GM12878 (cell line): ENCODE measurements around the gene KRTAP2-4. TPM values are rescaled to one million over a fixed set of nuclear protein-coding genes. Genes with fewer than 3 reads are reported as not detected.

Experiments used
- ATAC-seq: fragments of 200-7000 bp; cut with Tn5 transposase; 3 replicates; pipeline ENCODE4 v1.9.1; 2020; ENCODE audit warnings: mild to moderate bottlenecking, moderate library complexity
- BruUV-seq: library from RNA; stranded (reverse); fragments of 400-500 nt; replicated peaks from 2 replicates; lab custom pipeline; 2021; lab: Mats Ljungman, UMichigan
- CTCF ChIA-PET: fragments of 300-600 bp; sonication (Branson Sonifier 250); formaldehyde crosslinking; extraction: SDS; loops from one replicate; lab custom pipeline; 2021; ENCODE audit warnings: inconsistent platforms; lab: Yijun Ruan, JAX
- POLR2A ChIA-PET: fragments of 350-600 bp; formaldehyde crosslinking; extraction: SDS; loops from one replicate; lab custom pipeline; 2021; ENCODE audit warnings: inconsistent platforms; lab: Charles Lee
- RAD21 ChIA-PET: fragments of 300-600 bp; sonication (Branson Sonifier 250); formaldehyde crosslinking; loops from one replicate; lab custom pipeline; 2023; ENCODE audit warnings: antibody characterized with exemption; ENCODE audit not compliant: unreplicated experiment; lab: Charles Lee
- SMC1A ChIA-PET: fragments of 300-600 bp; sonication (Branson Sonifier 250); formaldehyde crosslinking; loops from one replicate; lab custom pipeline; 2023; ENCODE audit not compliant: unreplicated experiment, uncharacterized antibody; lab: Charles Lee
- DNase-seq: peaks from one replicate; pipeline ENCODE4 v3.0.0-alpha.2; 2011; ENCODE audit warnings: low read depth, low spot score
- FAIRE-seq: peaks from 3 replicates; lab custom pipeline; 2011; peaks lifted over from hg19 to GRCh38; lab: Jason Lieb, UNC
- H2AFZ ChIP-seq: 2 replicates; pipeline ENCODE4 v1.6.0; 2011; ENCODE audit warnings: low read depth, low read length, control low read depth; ENCODE audit not compliant: control insufficient read depth
- H3K27ac ChIP-seq: 2 replicates; pipeline ENCODE4 v1.5.1; 2011; ENCODE audit warnings: control low read depth; ENCODE audit not compliant: control insufficient read depth, insufficient read depth
- H3K27me3 ChIP-seq, 2 experiments: replicated peaks in 1 of 2; 2 replicates each; pipeline versions ENCODE4 v1.6.0 to v1.6.1; 2011; ENCODE audit warnings: low read length in 1 of 2; ENCODE audit not compliant: control insufficient read depth in 2 of 2, insufficient read depth in 2 of 2
- H3K36me3 ChIP-seq, 2 experiments: 2 replicates each; pipeline ENCODE4 v1.5.1; 2011; ENCODE audit warnings: low read length in 1 of 2; ENCODE audit not compliant: control insufficient read depth in 2 of 2, insufficient read depth in 2 of 2
- H3K4me1 ChIP-seq: 2 replicates; pipeline ENCODE4 v1.6.1; 2011; ENCODE audit warnings: mild to moderate bottlenecking, low read length, moderate library complexity, mixed read lengths; ENCODE audit not compliant: control insufficient read depth, insufficient read depth
- H3K4me2 ChIP-seq: 2 replicates; pipeline ENCODE4 v1.6.0; 2011; ENCODE audit warnings: control low read depth; ENCODE audit not compliant: control insufficient read depth, insufficient read depth
- H3K4me3 ChIP-seq: fragments of 200-600 bp; sonication (generic); 2 replicates; pipeline ENCODE4 v1.5.1; 2016
- H3K79me2 ChIP-seq: 2 replicates; pipeline ENCODE4 v1.6.0; 2011; ENCODE audit warnings: low read length; ENCODE audit not compliant: control insufficient read depth, insufficient read depth
- H3K9ac ChIP-seq: 2 replicates; pipeline ENCODE4 v1.8.0; 2011; ENCODE audit warnings: low read length, control low read depth, mixed read lengths; ENCODE audit not compliant: control insufficient read depth, insufficient read depth
- H3K9me3 ChIP-seq: replicated peaks from 3 replicates; pipeline ENCODE4 v1.5.1; 2011; ENCODE audit warnings: mild to moderate bottlenecking, low read length; ENCODE audit not compliant: control insufficient read depth, insufficient read depth
- H4K20me1 ChIP-seq: 2 replicates; pipeline ENCODE4 v1.6.0; 2011; ENCODE audit not compliant: control insufficient read depth, insufficient read depth
- BMI1 ChIP-seq: fragments of 450-650 bp; IDR thresholded peaks from 2 replicates; pipeline ENCODE4 v1.6.1; 2016; ENCODE audit warnings: mild to moderate bottlenecking, moderate library complexity, borderline replicate concordance
- BRCA1 ChIP-seq: IDR thresholded peaks from 2 replicates; pipeline ENCODE4 v1.6.1; 2011; ENCODE audit warnings: low read depth, low read length, improper control_type of control experiment
- CBX5 ChIP-seq: sonication (generic); IDR thresholded peaks from 2 replicates; pipeline ENCODE4 v1.6.1; 2016; ENCODE audit warnings: low read depth, moderate library complexity, mild to moderate bottlenecking, inconsistent platforms
- CUX1 ChIP-seq: IDR thresholded peaks from 2 replicates; pipeline ENCODE4 v1.6.1; 2012; ENCODE audit warnings: improper control_type of control experiment, low read depth, low read length; ENCODE audit not compliant: insufficient replicate concordance
- EED ChIP-seq: sonication (generic); IDR thresholded peaks from 2 replicates; pipeline ENCODE4 v1.6.1; 2016; ENCODE audit warnings: antibody characterized with exemption, low read depth
- GABPA ChIP-seq: IDR thresholded peaks from 2 replicates; pipeline ENCODE4 v1.6.1; 2014; ENCODE audit warnings: antibody characterized with exemption, low read depth, mild to moderate bottlenecking, inconsistent platforms
- MXI1 ChIP-seq: fragments of 150-350 bp; IDR thresholded peaks from 2 replicates; pipeline ENCODE4 v1.6.1; 2011; ENCODE audit warnings: low read depth, mild to moderate bottlenecking, inconsistent platforms, low read length, improper control_type of control experiment
- MYB ChIP-seq: fragments of 150-350 bp; IDR thresholded peaks from 2 replicates; pipeline ENCODE4 v1.6.1; 2014; ENCODE audit warnings: mild to moderate bottlenecking, low read depth, low read length, borderline replicate concordance
- SIX5 ChIP-seq: IDR thresholded peaks from 2 replicates; pipeline ENCODE4 v1.6.1; 2011; ENCODE audit warnings: mild to moderate bottlenecking, low read depth, low read length, moderate library complexity; ENCODE audit not compliant: severe bottlenecking
- SPI1 ChIP-seq: IDR thresholded peaks from 2 replicates; pipeline ENCODE4 v1.6.1; 2011; ENCODE audit warnings: low read depth, mild to moderate bottlenecking, low read length, moderate library complexity, borderline replicate concordance; ENCODE audit not compliant: insufficient read depth
- WRNIP1 ChIP-seq: IDR thresholded peaks from 2 replicates; pipeline ENCODE4 v1.6.1; 2011; ENCODE audit warnings: low read depth, low read length, improper control_type of control experiment, borderline replicate concordance
- in situ Hi-C: fragments of 300-500 bp; cut with MboI; formaldehyde crosslinking; loops from 9 replicates; pipeline ENCODE4 v1.14.3; 2018; ENCODE audit warnings: mixed read lengths
- intact Hi-C: fragments of 100-400 bp; cut with micrococcal nuclease; formaldehyde crosslinking; loops from one replicate; pipeline ENCODE4 v1.14.2; 2022; ENCODE audit not compliant: unreplicated experiment
- polyA plus RNA-seq, 11 experiments: library from polyadenylated mRNA; depleted of rRNA in 4 of 11; unstranded in 6 of 11; stranded (reverse) in 5 of 11; fragments of >200 nt; fragmentation: Nextera tagmentation in 4 of 11; fragmentation: Illumina TruSeq in 1 of 11; extraction: Ambion mirVana in 4 of 11; extraction: Trizol in 1 of 11; gene quantifications; 1 replicate in 1 of 11; 2 replicates in 10 of 11; pipeline versions ENCODE4 v1.2.1 to v1.2.3, GENCODE V29; 2011 to 2016; ENCODE audit warnings: inconsistent platforms in 2 of 11, missing spikeins in 2 of 11, low read depth in 1 of 11
- total RNA-seq, 4 experiments: library from RNA; depleted of rRNA in 3 of 4; stranded (reverse); fragments of >200 nt in 3 of 4; fragmentation: Illumina TruSeq in 1 of 4; extraction: Trizol in 1 of 4; gene quantifications; 2 replicates each; pipeline versions ENCODE4 v1.2.1 to v1.2.3, GENCODE V29; 2013 to 2021

Gene KRTAP2-4
- total and polyA plus RNA-seq, 10 of the 15 experiments (the other 5 are each of a cell fraction or from before 2014, with no cell fraction given) = not detected

GRCh38 chr17:41020336-41020735, 45.3 kb downstream of the KRTAP2-4 start:
- intact Hi-C loops = no loop called here
- in situ Hi-C loops = no loop called here
- Histone ChIP-seq H3K4me3 (no peak overlapping the region), H3K9ac (no peak overlapping the region), H3K4me1 (no peaks in the 10 kb centered on the region), H3K79me2 (no peaks in the 10 kb centered on the region), H4K20me1 (no peaks in the 10 kb centered on the region), H3K4me2 (no peak overlapping the region), H3K9me3 (no peaks in the 10 kb centered on the region), H3K27me3 (no peaks in the 10 kb centered on the region), H3K36me3 (no peaks in the 10 kb centered on the region), H2AFZ (no peak overlapping the region), H3K27ac (no peak overlapping the region)
- ATAC-seq (no peak), FAIRE-seq (no peak), DNase-seq (no peak)
- TF ChIP-seq SPI1 (no peak), CBX5 (no peak), WRNIP1 (no peak), CUX1 (no peak), GABPA (no peak), BRCA1 (no peak), MYB (no peak), EED (no peak), BMI1 (no peak), SIX5 (no peak), MXI1 (no peak)
- ChIA-PET POLR2A (no interaction called here), CTCF (interaction anchor here (1.2 kb wide), 1 partner anchor 9 kb away, joined by 3 read pairs; the partner anchor contains the start of gene KRTAP1-4), SMC1A (interaction anchor here (0.8 to 1.3 kb wide), 2 partner anchors 9 to 36 kb away, joined by 3 read pairs; partner anchors contain the start of gene KRT40), RAD21 (no interaction called here)
- BruUV-seq = no TSS peak
